ENCODE results near the gene UNC5C. TPM values are rescaled to one million over a fixed set of nuclear protein-coding genes. Genes with fewer than 3 reads are reported as not detected.

The UNC5C gene
- total RNA-seq, 1 donor from 2014 or later = 2.1 TPM

GRCh38 chr4:95217197-95217596 is 331.6 kb downstream of the UNC5C start:
- intact Hi-C loops (cut with DNase I) = no loop called here
- no peak for DNase-seq (ENCODE audit: missing footprints)
- ATAC-seq = no peak

- DNase-seq (ENCODE audit: missing footprints) = no peak
- intact Hi-C loops (cut with DNase I) = no loop called here
- ATAC-seq = no peak
Observed at GRCh38 chr4:95216636-95217035, 332.1 kb downstream of the UNC5C start.

GRCh38 chr4:95215991-95216605 is 332.7 kb downstream of the UNC5C start:
- peak; percentile 42 for ATAC-seq
- intact Hi-C loops (cut with DNase I) = no loop called here
- DNase-seq (ENCODE audit: missing footprints) = no peak

GRCh38 chr4:95215043-95215442 is 333.7 kb downstream of the UNC5C start:
- no peak for ATAC-seq
- intact Hi-C loops (cut with DNase I) = no loop called here
- no peak for DNase-seq (ENCODE audit: missing footprints)

- ATAC-seq (no peak), DNase-seq (ENCODE audit: missing footprints) (no peak)
- intact Hi-C loops (cut with DNase I) = no loop called here
Observed at GRCh38 chr4:95214408-95214807, 334.4 kb downstream of the UNC5C start.

DNA sequence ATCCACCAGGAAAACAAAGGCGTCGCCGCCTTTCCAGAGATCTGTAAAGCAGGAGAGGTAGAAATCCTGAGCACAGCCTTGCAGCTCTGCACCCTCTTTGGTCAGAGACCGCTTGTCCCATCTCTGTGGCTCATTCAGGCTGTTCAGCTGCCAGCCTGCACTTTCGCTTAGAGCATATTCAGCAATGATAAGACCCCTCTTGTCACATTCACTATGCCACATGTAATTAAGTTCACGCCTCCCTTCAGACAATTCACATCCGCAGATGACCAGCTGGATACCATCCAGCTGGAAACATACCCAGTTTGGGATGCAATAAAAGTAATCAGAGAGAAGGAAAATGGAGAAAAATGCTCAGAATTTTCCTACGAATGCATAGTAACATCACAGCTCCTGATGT is 335.4 kb downstream of the UNC5C start:
- no peak for DNase-seq (ENCODE audit: missing footprints)
- ATAC-seq = no peak
- intact Hi-C loops (cut with DNase I) = no loop called here

GRCh38 chr4:95212692-95213091 is 336.1 kb downstream of the UNC5C start:
- no peak for DNase-seq (ENCODE audit: missing footprints)
- intact Hi-C loops (cut with DNase I) = no loop called here
- no peak for ATAC-seq

DNA sequence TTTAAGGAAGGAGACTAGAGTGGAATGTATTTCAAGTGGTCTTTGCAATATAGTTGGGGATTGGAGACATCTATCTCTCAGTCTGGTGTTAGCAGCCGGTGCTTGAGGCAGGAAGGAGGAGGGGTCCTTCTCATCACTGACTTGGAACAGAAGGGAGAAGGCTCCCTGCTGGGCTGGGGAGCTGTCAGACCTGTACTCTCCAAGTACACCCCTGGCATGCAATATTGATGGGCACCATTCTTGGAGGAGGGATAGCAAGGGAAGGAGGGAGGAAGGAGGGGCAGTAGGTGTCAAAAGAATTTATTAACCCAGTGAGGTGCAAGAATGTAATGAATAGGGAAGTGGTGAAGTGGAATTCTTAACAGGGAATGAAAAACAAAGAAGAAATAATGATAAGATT is 338.8 kb downstream of the UNC5C start:
- no peak for ATAC-seq
- intact Hi-C loops (cut with DNase I) = no loop called here
- no peak for DNase-seq (ENCODE audit: missing footprints)

DNA sequence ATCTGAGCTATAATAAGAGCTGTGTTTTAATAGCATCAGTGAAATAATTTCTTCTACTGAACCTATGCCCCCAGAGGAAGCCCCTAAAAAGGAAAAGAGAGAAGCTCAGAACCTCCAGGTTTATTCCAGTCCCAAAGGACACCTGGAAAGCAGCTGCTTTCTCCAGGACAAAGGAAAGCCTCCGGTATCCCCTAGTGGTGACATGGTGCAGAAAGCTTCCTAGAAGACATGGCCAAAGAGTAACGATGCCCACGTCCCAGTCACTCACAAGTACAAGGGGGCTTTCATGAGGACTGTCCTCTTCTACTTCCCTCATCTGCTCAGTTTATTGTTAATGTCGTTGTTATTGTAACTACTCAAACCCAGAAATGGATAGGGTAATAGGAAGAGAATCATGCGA is 343.9 kb downstream of the UNC5C start:
- intact Hi-C loops (cut with DNase I) = no loop called here
- ATAC-seq = no peak
- no peak for DNase-seq (ENCODE audit: missing footprints)

DNA sequence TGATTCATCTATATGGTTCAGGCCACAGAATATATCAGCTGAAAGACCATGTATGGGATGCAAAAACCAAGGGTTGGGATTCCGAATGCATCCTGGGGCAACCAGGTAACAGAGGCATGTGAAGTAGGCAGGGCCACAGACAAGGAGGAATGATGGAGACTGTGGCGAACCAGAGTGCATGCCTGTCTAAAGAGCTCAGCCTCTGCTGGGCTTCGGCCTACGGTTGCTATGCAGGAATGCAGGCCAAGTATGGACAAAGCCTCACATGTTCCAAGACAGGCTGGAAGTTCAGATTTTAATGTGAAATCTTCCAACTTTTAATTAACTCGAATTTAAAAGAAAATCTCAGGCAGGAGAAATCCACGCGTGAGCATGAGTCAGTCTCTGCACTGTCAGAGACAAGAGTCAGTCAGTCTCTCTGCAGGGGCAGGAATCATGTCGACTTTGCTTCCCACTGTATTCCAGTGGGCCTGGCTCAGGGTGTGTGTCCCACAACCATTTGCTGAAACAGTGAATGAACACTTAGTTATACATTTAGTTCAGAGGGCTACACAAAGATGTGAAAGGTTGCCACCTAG is 344.4 kb downstream of the UNC5C start:
- no peak for ATAC-seq
- no peak for DNase-seq (ENCODE audit: missing footprints)

DNA sequence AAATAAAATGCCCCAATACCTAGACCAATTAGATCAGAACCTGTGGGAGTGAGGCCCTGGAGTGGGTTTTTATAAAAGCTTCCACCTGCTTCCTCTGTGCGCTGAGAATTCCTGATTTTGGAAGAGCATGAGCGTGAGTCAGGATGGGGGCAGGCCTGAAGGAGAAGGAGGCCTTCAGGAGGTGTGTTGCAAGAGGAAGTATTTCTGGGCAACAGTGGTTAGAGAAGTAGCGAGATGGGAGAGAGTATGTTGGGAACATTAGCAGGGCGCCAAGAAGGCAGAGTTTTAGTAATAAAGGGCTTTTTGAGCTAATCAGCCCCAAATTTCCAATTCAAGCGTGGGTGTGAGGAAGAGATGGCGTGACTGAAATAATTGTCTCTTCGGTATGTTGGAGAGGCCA is 349.8 kb downstream of the UNC5C start:
- ATAC-seq = no peak
- intact Hi-C loops (cut with DNase I) = no loop called here
- no peak for DNase-seq (ENCODE audit: missing footprints)

More for the DNA sequence above, 344.4 kb downstream of the UNC5C start:
- intact Hi-C loops (cut with DNase I) = no loop called here

GRCh38 chr4:95197353-95197752 is 351.4 kb downstream of the UNC5C start:
- ATAC-seq (no peak), DNase-seq (ENCODE audit: missing footprints) (no peak)
- intact Hi-C loops (cut with DNase I) = no loop called here

GRCh38 chr4:95193391-95194224 is 355.2 kb downstream of the UNC5C start:
- intact Hi-C loops (cut with DNase I) = no loop called here
- ATAC-seq = peak; percentile 48
- no peak for DNase-seq (ENCODE audit: missing footprints)

- no peak for ATAC-seq
- intact Hi-C loops (cut with DNase I) = no loop called here
Observed at GRCh38 chr4:95191537-95191936, 357.2 kb downstream of the UNC5C start.

GRCh38 chr4:95190751-95191436 is 357.9 kb downstream of the UNC5C start:
- ATAC-seq = no peak
- DNase-seq (ENCODE audit: missing footprints) = no peak
- intact Hi-C loops (cut with DNase I) = no loop called here

More at GRCh38 chr4:95191537-95191936, 357.2 kb downstream of the UNC5C start:
- no peak for DNase-seq (ENCODE audit: missing footprints)

DNA sequence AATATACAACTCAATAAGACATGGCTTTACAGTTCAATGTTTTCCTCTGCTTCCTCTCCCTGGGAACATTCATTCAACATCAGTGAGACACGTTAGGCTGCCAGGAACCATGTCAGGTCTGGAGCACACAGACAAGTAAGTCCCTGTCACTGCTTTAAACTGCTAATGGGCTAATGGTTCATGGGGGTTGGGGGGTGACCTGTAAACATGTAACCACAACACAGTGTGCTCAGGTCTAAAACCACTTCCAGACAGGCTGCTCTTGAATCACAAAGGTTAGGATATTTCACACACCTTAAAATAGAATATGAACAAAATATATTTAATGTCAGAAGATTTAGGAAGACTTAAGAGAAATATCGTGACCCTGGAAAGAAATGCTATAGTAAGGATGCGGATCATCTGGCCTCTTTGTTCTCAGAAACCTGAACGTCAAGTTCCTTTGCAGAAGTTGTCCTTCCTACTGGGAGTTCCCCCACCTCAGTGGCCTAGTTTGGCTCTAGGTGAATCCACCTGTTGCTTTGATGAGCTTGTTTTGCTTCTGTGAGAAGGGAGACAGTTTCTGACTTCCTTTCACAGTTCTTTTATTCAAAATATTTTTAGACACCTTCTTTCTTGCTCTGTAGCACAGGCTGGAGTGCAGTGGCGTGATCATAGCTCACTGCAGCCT is 359.9 kb downstream of the UNC5C start:
- DNase-seq (ENCODE audit: missing footprints) (no peak), ATAC-seq (no peak)
- intact Hi-C loops (cut with DNase I) = no loop called here

DNA sequence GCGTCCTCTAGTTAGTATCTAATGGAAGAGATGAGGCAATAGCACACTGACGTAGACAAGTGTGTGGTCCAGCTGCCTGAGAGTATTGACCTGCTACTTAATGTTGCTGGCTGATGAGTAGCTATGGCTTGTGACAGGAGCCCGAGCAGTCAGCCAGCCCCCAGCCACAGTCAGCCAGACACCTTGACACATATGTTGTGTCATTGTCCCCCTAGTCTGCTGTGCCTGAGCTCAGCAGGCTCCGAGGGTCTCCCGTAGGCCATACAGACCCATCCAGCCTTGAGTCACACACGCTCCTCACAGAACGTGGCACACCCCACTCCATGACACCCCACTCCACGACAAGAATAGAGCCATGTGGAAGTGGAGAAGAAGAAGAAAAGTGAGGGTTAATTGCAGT is 362.1 kb downstream of the UNC5C start:
- ATAC-seq (no peak), DNase-seq (ENCODE audit: missing footprints) (no peak)
- intact Hi-C loops (cut with DNase I) = no loop called here

GRCh38 chr4:95183656-95184408 is 364.9 kb downstream of the UNC5C start:
- no peak for ATAC-seq
- DNase-seq (ENCODE audit: missing footprints) = no peak
- intact Hi-C loops (cut with DNase I) = no loop called here

GRCh38 chr4:95181996-95182306 is 366.8 kb downstream of the UNC5C start:
- ATAC-seq (no peak), DNase-seq (ENCODE audit: missing footprints) (no peak)
- intact Hi-C loops (cut with DNase I) = no loop called here

Measured in Right ventricle myocardium inferior (tissue), 1 donor.